ENCODE results near the gene CYP51A1.
"Not testable (repeated sequence)": the region's sequence is repeated elsewhere in the genome, so short reads cannot be mapped to it uniquely, and the experiment has no call there.

CYP51A1 gene

DNA sequence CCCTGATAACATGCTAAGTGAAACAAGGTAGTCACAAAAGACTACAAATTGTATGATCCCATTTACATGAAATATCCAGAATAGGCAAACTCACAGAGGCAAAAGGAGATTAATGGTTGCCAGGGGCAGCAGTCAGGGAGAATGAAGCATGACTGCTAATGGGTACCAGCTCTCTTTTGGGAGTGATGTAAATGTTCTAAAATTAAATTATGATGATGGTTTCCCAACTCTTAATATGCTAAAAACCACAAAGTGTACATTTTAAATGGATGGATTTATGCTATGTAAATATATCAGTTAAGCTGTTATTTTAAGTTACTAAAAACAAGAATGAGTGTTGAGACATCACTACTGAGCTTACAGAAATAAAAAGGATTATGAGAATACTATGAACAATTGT is 12.6 kb downstream of the CYP51A1 start:
- no peak for DNase-seq

DNA sequence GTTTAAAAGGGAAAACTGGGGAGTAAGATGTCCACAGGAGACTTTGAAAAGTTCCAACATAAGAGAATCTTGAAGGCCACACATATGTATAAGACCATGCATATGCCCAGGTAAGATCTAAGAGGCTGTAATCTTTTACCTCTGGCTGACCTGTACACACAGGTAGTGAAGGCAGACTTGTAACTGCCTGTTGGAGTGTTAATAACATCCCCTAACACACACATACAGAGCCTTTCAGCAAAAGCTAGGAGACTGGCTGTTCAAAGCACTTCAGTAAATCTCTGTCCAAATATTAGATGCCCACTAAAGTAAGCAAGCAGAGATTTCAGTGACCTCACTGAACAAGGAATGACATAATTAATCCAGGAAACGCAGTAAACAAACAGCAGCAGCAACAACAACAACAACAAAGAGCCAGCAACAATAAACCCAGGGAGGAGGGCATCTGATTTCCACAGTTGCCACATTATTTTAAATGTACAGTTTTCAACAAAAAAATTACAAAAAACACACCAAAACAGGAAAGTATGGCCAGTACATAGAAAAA is 15.0 kb downstream of the CYP51A1 start:
- DNase-seq = no peak

DNA sequence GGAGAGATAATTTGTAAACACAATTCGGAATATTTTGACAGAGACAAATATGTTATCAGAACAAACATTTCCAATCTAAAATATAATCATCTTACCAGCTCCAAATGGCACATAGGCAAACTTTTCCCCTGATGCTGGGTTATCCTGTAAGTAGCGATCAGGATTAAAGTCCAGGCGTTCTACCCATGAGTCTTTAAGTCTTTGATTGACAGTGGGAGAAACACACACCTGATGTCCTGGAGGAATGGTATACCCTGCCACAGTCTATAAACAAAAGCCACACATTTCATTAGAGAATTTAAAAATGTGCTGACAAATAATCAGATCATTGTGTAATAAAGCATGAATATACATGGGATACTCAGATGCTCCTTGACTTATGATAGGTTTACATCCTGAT is 17.3 kb downstream of the CYP51A1 start:
- no peak for DNase-seq

DNA sequence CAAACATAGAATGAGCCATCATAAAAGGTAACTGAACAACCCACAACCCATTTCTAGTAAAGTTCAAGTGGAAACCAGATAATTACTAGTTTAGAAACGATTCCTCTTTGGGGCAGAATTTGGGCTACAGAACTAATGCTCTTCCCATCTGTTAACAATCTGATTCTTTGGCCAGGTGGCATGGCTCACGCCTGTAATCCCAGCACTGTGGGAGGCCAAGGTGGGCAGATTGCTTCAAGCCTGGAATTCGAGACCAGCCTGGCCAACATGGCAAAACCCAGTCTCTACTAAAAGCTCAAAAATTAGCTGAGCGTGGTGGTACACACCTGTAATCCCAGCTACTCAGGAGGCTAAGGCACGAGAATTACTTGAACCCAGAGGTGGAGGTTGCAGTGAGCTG is 18.5 kb downstream of the CYP51A1 start:
- DNase-seq = no peak

DNA sequence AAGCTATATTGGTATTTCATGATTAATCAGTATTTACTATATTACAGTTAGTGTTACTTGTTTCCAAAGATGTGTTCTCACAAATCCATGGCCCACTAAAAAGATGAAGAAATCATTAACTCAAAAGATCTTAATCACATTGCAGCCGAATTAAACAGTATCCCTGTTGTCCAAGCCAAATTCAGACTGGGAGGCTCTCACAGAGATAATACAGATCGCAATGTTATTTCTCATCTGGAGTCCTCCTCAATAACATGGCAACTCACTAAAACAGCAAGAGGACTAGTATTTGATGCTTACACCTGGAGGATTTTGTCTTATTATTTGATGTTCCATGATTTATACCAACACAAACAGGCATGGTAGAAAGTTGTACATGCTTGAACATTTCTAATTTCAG is 23.4 kb downstream of the CYP51A1 start:
- DNase-seq = no peak

DNA sequence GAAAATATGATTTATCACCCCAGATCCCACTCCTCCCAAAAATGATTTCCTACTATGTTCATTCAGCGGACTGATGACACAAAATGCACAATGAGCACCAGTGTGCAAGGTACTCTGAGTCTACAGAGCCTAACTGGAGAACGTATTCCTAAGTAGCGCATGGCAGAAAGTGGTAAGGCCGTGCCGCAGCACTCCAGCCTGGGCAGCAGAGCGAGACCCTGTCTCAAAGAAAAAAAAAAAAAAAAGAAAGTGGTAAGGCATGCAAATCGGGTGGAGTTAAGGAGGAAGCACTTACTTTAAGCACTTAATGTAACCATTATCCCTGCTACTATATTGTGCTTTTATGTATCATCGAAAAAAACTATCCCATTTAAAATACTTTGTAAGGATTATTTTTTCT is 25.5 kb downstream of the CYP51A1 start:
- DNase-seq = no peak

DNA sequence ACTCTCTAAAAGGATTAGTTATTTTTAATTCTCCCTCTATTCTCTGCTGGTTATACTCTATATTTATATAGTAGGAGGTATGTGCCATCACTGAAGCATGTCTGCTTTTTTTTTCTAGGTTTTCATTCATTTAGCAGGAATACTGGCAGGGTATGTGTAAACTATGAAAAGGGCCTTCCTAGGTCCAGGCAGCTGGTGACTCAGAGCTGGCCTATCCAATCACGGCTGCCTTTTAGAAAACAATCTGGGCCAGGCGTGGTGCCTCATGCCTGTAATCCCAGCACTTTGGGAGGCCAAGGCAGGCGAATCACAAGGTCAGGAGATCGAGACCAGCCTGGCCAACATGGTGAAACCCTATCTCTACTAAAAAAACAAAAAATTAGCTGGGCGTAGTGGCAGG is 31.4 kb downstream of the CYP51A1 start:
- DNase-seq = not testable (repeated sequence)

DNA sequence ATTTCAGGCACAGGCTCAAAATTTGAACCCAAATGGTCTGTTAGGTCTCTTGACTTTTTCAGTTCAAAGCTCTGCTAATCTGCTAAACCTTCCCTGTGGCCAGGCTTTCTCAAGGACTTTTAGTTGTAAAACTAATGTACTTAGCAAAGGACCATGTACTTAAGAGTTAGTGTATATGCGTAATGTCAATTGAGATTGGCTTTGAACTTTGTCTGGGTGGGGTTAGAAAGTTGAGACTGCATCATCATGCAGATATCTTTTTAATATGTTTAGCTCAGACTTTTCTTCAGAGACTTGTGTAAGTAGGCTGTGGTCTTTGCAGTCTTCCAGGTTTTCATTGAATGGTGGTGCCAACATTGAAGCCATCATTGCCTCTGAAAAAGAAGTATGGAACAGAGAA is 33.7 kb downstream of the CYP51A1 start:
- DNase-seq = no peak

DNA sequence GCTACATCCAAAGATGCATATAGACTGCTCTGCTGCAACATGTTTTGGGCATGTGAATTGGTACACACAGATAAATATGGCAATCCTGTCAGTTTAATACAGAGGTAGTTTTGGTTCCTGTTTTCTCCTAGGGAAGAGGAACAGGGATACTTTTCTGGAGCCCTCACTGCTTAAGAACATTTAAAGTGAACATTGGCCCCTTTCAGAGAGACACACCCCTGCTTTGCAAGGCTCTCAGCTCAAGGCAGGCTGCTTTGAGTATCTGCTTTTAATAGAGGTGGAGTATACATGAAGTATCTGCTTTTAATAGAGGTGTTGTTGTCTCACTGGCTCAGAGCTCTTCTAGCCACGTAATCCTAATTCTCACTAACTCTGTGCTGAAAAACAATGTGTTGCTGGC is 38.9 kb downstream of the CYP51A1 start:
- DNase-seq = no peak

DNA sequence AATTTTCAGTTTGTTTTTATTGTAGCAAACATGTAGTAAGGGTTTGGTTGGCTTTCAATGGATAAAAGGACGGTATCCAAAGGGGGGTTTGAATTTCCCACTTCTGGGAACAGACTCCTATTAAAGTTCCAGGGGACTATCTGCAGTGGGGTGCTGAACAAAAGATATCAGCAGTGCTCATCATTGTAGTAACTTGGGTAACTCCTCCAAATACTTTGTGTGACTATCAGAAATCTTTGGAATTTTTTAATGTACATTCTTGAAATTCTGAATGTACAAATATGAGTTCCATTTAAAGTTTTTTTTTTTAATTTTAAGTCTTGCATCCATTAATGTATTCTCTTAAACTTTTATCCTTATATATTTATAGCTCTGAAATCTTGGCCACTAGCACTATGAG is 42.1 kb downstream of the CYP51A1 start:
- DNase-seq = no peak

DNA sequence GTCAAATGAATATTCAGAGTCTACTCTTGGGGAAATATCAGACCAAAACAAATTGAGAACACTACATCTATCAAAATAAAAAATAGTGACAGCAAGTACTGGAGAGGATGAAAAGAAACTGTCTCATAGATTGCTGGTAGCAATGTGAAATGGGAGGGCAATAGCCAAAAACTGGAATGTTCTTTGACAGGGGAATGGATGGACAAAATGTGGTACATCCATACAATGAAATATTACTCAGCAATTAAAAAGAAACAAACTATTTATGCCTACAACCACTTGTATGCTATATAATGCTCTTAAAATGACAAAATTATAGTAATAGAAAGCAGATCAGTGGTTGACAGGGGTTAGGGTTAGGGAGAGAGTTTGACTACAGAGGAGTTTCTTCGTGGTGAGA is 46.0 kb downstream of the CYP51A1 start:
- no peak for DNase-seq

DNA sequence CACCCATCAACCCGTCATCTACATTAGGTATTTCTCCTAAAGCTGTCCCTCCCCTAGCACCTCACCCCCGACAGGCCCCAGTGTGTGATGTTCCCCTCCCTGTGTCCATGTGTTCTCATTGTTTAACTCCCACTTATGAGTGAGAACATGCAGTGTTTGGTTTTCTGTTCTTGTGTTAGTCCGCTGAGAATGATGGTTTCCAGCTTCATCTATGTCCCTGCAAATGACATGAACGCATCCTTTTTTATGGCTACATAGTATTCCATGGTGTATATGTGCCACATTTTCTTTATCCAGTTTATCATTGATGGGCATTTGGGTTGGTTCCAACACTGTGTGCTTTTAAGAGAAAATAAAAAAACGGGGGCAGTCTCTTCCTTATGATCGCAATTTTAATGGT is 50.4 kb downstream of the CYP51A1 start:
- DNase-seq = not testable (repeated sequence)

DNA sequence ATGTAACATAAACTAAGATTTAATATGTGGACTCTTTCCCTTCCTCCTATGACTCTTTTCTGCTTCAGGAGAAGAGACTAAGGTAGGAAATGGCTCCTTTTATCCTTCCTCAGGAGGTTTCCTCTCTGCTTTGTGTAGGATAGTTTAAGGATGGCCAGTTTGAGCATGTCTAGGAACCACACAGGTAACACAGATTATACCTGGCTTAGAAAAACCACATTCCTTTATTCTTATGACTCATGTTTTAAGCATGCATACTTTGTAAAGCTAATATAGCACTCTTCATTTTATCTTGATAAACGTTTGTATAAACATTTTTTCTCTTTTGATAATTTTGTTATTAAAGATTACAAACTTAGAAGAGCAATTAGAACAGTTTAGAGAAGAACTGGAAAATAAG is 57.8 kb downstream of the CYP51A1 start:
- DNase-seq = no peak

DNA sequence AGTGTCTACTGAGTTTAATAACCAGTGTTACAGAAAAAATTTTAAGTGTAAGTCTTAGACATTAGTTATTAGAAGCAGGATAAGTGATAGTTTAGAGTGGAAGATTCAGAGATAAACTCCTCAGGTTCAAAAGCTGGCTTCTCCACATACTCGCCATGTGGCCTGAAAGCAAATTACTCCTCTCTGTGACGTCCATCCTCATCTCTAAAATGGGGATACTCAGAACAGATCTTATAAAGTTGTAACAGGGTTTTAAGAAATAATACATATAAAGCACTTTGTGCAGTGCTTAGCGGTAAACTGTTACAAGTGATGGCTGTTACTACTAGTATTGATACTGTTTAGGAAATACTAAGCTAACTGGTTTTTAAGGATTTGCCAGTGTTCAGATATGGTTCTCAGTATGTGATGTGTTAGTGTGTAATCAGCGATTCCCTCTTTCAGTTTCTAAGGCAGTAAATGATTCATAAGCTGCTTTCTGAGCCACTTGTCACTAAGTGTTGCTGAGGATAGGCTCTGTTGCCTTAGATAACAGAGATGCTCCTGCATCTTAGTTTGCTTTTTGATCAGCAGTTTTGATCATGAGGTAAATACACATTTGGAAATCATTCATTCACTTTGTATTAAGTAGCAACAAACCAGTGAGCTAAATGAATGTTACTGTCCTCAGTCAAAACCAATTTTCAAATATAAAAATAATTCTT is 58.7 kb downstream of the CYP51A1 start:
- no peak for DNase-seq

DNA sequence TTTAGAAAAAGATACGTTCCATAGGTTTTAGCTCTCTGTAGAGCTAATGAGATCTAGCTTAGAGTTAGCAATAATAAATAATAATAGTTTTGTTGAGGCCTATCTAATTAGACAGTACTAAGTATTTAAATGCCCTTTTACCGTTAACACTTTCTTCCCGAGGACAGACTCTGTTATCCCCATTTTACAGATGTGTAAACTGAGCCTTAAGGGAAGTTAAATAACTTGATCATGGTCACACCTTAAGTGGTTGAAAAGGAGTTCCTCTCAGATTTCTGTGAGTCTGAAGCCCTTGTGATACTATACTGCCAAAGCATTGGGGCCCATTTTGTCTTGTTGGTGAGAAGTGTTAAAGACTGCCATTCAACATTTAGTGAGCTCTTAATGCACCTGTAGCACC is 61.6 kb downstream of the CYP51A1 start:
- DNase-seq = no peak

DNA sequence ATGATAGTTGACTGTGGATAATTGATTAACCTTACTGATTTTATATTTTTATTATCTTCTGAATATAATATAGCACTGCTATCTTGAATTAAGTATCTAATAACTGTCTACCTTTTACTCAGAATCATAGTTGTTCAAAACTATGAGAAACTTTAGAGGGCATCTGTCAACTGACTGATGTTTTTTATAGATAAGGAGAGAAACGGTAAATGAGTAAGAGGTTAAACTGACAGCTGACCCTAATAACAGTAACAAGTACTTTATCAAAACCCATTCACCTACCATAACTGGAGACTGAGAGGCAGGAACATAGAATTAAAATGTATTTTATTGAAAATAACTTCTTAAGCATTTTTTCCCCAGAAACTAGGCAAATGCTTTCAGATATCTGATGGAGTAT is 62.2 kb downstream of the CYP51A1 start:
- no peak for DNase-seq

DNA sequence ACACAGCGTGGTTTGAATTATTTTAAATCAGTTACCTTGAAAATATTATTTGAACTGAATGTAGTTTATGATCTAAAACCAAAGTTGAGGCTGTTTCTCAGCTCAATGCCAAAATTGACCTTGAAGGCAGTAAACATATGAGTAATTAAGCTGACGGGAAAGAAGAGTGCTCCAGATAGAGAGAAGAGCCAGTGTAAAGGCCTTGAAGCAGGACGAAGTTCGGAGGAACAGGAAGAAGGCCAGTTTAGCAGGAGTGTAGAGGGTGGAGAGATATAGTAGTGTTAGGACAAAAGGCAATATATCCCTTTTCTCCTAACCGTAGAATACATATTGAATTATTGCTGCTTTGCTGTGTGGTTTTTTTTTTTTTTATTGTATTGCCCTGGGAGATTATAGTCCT is 63.2 kb downstream of the CYP51A1 start:
- no peak for DNase-seq

DNA sequence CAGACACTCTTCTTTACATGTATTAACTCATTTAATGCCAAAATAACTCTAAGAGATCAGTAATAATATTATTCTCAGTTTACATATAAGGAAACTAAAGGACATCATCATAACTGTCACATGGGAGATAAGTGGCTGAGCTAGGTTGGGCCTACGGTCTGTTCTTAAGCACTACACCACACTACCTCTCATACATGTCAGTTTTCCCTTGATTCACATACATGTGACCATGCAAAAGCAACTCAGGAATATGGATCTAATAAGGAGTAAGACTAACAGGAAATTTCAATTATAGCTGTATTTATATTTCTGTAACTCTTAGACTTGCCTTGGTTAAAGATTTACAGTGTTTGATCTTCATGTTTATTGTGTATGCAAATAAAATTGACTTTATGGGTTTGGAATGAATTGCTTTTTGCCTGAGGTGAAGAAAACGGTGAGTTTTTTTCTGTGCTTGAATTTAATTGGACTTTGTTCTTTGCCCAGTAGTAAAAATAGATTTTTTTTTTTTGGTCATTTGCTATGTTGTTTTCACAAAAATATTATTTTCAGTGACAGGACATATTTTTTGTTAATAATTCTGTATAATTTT is 69.7 kb downstream of the CYP51A1 start:
- DNase-seq = no peak
